ENCODE data around the gene NTN3.

DNA sequence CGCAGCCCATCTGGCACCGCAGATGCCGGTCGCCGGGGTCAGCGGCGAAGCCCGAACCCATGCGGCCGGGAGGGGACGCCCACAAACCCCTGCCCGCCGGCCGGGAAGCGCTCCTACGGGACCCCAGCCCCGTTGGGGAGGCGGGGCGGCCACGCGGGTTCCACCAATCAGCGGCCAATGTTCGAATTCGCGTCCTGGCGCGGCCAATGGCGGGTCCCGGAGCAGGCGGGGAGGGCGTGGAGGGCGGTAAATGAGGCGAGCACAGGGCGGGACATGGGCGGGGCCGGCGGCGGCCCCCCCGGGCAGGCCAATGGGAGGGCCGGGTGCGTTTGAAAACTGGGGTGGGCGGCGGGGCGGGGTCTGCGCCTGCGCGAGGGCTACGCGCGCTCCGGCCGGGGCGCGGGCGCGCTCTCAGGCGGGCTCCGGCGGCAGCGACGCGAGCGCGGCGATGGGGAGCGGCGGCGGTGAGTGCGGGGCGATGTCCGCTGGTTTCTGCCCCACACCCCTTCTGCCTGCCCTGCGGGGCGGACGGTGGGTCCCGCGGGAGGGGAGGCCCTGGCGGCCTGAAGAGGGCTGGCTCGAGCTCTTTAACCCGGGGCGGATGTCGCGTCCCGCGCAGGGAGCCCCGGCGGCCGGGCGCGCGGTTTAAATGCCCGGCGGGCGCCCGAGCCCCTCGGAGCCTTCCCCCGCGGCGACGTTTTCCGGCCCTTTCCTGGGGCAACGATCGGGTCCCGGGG lies 41.9 kb upstream of the NTN3 start, which contains the start of gene CCNF:
- TF ChIP-seq, protein P1, sequence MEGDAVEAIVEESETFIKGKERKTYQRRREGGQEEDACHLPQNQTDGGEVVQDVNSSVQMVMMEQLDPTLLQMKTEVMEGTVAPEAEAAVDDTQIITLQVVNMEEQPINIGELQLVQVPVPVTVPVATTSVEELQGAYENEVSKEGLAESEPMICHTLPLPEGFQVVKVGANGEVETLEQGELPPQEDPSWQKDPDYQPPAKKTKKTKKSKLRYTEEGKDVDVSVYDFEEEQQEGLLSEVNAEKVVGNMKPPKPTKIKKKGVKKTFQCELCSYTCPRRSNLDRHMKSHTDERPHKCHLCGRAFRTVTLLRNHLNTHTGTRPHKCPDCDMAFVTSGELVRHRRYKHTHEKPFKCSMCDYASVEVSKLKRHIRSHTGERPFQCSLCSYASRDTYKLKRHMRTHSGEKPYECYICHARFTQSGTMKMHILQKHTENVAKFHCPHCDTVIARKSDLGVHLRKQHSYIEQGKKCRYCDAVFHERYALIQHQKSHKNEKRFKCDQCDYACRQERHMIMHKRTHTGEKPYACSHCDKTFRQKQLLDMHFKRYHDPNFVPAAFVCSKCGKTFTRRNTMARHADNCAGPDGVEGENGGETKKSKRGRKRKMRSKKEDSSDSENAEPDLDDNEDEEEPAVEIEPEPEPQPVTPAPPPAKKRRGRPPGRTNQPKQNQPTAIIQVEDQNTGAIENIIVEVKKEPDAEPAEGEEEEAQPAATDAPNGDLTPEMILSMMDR (IDR thresholded peaks at IDR 0.05), result peak in 2 of 6 experiments; percentile 44 to 49
- peak in 1 of 2 donors; percentile 40 for TF ChIP-seq POLR2A (IDR thresholded peaks at IDR 0.05)
